Measurements from ENCODE around the gene PFKL. TPM values are rescaled to one million over a fixed set of nuclear protein-coding genes. Genes with fewer than 3 reads are reported as not detected.

Gene PFKL
- total RNA-seq, 1 donor from 2014 or later, result 125 TPM

DNA sequence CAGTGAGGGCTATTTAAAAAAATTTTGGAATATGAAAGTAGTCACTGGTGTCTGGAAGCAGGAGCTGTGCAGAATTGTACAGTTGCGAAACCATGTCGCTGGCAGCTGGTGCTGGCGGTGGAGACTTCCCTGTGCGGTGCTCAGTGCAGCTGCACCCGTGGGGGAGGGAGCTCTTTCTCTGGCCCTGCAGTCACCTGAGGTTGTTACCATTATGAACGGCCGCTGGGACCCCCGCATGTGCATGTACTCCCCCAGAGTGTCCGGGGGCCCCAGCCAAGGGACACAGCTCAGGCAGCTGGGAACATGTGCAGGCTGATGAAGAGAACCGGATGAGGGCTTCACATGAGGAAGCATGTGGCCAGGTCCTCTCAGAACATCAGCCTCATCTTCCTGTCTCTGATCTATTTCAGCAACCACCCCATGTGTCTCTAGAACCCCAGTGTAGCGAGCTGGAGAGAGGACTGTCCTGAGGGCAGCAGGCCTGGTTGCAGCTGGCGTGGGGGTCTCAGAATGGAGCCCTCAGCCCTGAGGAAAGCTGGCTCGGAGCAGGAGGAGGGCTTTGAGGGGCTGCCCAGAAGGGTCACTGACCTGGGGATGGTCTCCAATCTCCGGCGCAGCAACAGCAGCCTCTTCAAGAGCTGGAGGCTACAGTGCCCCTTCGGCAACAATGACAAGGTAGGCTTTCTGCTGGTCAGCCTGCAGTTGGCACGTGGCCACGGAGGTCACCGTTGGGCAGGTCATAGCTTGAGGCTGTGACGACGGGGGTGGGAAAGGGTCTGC lies 53.5 kb downstream of the PFKL start, which contains the start of gene TRPM2:
Gene TRPM2 (plus strand): TSS at position 431 of the 780 bp plus-strand sequence. CDS start 80 bp downstream, at position 511.
- no peak for DNase-seq (ENCODE audit: low read depth)
- no peak within 1 kb of the TSS for H3K4me3 ChIP-seq (ENCODE audit: low read depth, low read length)
- TF ChIP-seq, protein P1, sequence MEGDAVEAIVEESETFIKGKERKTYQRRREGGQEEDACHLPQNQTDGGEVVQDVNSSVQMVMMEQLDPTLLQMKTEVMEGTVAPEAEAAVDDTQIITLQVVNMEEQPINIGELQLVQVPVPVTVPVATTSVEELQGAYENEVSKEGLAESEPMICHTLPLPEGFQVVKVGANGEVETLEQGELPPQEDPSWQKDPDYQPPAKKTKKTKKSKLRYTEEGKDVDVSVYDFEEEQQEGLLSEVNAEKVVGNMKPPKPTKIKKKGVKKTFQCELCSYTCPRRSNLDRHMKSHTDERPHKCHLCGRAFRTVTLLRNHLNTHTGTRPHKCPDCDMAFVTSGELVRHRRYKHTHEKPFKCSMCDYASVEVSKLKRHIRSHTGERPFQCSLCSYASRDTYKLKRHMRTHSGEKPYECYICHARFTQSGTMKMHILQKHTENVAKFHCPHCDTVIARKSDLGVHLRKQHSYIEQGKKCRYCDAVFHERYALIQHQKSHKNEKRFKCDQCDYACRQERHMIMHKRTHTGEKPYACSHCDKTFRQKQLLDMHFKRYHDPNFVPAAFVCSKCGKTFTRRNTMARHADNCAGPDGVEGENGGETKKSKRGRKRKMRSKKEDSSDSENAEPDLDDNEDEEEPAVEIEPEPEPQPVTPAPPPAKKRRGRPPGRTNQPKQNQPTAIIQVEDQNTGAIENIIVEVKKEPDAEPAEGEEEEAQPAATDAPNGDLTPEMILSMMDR (conservative IDR thresholded peaks at IDR 0.05; ENCODE audit: low read depth, low read length), result no peak

GRCh38 chr21:44354001-44354405 lies 54.1 kb downstream of the PFKL start:
- TF ChIP-seq, protein P1 (conservative IDR thresholded peaks at IDR 0.05; ENCODE audit: low read depth, low read length), result no peak
- DNase-seq (ENCODE audit: low read depth), result no peak

GRCh38 chr21:44354775-44355771 lies 55.2 kb downstream of the PFKL start:
- no peak overlapping the region for H3K4me3 ChIP-seq (ENCODE audit: low read depth, low read length)
- TF ChIP-seq, protein P1 (conservative IDR thresholded peaks at IDR 0.05; ENCODE audit: low read depth, low read length), result no peak
- no peak for DNase-seq (ENCODE audit: low read depth)

More at GRCh38 chr21:44354001-44354405, 54.1 kb downstream of the PFKL start:
- H3K4me3 ChIP-seq (ENCODE audit: low read depth, low read length), result no peak overlapping the region

DNA sequence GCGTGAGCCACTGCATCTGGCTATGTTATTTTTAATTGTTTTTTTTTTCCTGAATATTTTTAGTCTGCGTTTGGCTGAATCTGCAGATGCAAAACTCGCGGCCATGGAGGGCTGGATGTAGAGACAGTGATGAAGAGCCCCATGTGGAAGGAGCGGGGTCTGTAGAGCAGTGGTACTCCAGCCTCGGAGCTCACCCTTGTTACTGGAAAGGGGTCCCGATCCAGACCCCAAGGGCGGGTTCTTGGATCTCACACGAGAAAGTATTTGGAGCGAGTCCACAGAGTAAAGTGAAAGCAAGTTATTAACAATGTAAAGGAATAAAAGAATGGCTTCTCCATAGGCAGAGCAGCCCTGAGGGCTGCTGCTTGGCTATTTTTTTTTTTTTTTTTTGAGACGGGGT lies 56.3 kb downstream of the PFKL start:
- no peak overlapping the region for H3K4me3 ChIP-seq (ENCODE audit: low read depth, low read length)
- no peak for DNase-seq (ENCODE audit: low read depth)
- TF ChIP-seq, protein P1 (conservative IDR thresholded peaks at IDR 0.05; ENCODE audit: low read depth, low read length), result no peak

DNA sequence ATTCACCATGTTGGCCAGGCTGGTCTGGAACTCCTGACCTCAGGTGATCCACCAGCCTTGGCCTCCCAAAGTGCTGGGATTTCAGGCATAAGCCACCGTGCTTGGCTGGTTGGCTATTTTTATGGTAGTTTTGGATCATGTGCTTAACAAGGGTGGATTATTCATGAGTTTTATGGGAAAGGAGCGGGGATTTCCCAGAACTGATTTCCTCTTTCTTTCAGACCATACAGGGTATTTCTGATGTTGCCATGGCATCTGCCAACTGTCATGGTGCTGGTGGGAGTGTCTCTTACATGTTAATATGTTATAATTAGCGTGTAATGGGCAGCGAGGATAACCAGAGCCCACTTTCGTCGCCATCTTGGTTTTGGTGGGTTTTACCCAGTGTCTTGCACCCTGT lies 56.8 kb downstream of the PFKL start:
- no peak overlapping the region for H3K4me3 ChIP-seq (ENCODE audit: low read depth, low read length)
- TF ChIP-seq, protein P1 (conservative IDR thresholded peaks at IDR 0.05; ENCODE audit: low read depth, low read length), result no peak
- no peak for DNase-seq (ENCODE audit: low read depth)

DNA sequence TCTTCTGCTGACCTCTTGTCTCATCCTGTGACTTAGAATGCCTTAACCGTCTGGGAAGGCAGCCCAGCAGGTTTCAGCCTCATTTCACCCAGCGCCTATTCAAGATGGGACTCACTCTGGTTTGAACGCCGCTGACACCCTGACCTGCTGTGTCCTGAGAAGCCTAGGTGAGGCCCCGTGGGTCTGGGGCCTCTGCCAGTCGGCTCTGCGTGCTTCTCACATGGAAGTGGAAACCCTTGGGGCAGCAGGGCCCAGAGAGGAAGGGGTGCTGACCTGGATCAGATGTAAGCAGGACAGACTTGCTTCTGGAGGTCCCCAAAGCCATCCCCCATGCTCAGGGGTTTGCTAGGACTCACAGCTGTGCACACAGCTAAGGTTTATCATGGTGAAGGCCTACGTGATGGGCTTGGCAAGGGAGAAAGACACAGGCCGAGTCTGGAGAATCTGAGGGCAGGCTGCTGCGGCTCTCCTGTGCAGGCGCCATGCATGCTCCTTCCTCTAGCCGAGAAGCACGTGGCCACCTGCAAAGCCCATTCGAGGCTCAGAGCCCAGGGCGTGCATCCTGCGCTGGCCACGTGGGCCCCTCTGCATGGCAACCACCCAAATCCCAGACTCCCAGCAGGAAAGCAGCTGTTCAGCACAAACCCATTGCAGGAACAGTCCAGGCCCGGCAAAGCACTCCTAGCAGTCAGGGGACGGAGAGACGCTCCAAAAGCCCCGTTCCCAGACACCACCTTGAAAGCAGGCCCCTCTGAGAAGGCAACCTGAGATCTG lies 57.4 kb downstream of the PFKL start:
- DNase-seq (ENCODE audit: low read depth), result no peak
- TF ChIP-seq, protein P1 (conservative IDR thresholded peaks at IDR 0.05; ENCODE audit: low read depth, low read length), result no peak
- no peak overlapping the region for H3K4me3 ChIP-seq (ENCODE audit: low read depth, low read length)
